HFF-Myc (cell line): ENCODE results near the gene OR4E2.

Source experiments
- DNase-seq: peaks from one replicate; pipeline ENCODE4 v3.0.0-alpha.2; 2011; ENCODE audit warnings: low read depth; ENCODE audit errors: extremely low read depth
- H3K4me3 ChIP-seq: replicated peaks from 2 replicates; pipeline ENCODE4 v1.5.1; 2011; ENCODE audit warnings: low read depth, mild to moderate bottlenecking, control low read depth, low read length
- CTCF ChIP-seq: IDR thresholded peaks from 2 replicates; pipeline ENCODE4 v1.5.1; 2012; ENCODE audit warnings: mild to moderate bottlenecking, low read depth, low read length, control low read depth; ENCODE audit errors: missing control alignments

OR4E2 gene

GRCh38 chr14:21711360-21711961 is 57.8 kb downstream of the OR4E2 start:
- H3K4me3 ChIP-seq, result no peak overlapping the region
- TF ChIP-seq CTCF, result peak; percentile 66
- DNase-seq, result peak; percentile 11

GRCh38 chr14:21712036-21712435 is 58.4 kb downstream of the OR4E2 start:
- no peak overlapping the region for H3K4me3 ChIP-seq
- no peak for DNase-seq
- no peak for TF ChIP-seq CTCF

GRCh38 chr14:21714318-21714929 is 60.8 kb downstream of the OR4E2 start:
- DNase-seq, result no peak
- no peak overlapping the region for H3K4me3 ChIP-seq
- no peak for TF ChIP-seq CTCF
